ENCODE measurements around the gene HACL1.

DNA sequence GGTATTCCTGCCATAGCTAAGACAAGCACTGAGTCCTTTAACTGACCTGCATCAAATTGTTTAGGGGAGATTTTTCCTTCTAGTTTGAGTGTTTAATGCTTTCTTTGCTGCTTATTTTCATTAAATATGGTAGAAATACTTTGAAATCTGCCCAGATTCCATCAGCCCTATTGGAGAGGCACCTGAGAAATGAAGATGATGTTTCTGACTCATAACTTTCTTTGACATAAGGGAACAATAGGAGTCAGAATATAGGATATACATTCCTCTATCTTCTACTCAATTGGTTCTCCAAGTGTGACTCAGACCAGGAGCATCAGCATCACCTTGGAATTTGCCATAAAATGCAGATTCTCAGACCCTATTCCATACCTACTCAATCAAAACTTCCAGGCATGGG lies 27.6 kb upstream of the HACL1 start:
- TF ChIP-seq, protein P1, sequence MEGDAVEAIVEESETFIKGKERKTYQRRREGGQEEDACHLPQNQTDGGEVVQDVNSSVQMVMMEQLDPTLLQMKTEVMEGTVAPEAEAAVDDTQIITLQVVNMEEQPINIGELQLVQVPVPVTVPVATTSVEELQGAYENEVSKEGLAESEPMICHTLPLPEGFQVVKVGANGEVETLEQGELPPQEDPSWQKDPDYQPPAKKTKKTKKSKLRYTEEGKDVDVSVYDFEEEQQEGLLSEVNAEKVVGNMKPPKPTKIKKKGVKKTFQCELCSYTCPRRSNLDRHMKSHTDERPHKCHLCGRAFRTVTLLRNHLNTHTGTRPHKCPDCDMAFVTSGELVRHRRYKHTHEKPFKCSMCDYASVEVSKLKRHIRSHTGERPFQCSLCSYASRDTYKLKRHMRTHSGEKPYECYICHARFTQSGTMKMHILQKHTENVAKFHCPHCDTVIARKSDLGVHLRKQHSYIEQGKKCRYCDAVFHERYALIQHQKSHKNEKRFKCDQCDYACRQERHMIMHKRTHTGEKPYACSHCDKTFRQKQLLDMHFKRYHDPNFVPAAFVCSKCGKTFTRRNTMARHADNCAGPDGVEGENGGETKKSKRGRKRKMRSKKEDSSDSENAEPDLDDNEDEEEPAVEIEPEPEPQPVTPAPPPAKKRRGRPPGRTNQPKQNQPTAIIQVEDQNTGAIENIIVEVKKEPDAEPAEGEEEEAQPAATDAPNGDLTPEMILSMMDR (IDR thresholded peaks at IDR 0.05), result no peak
- no peak for TF ChIP-seq POLR2A (IDR thresholded peaks at IDR 0.05)
